Measurements from ENCODE around the gene BIK.
"Not testable (repeated sequence)": the region's sequence is repeated elsewhere in the genome, so short reads cannot be mapped to it uniquely, and the experiment has no call there.

The BIK gene

GRCh38 chr22:43104950-43105349 is 5.6 kb upstream of the BIK start:
- not testable (repeated sequence) for DNase-seq (ENCODE audit: low read depth)

GRCh38 chr22:43106302-43106701 is 4.2 kb upstream of the BIK start:
- DNase-seq (ENCODE audit: low read depth) = no peak

- DNase-seq (ENCODE audit: low read depth) = no peak
Observed at GRCh38 chr22:43109511-43109910, 1.0 kb upstream of the BIK start.

- DNase-seq (ENCODE audit: low read depth) = no peak
Observed at GRCh38 chr22:43109921-43110443, 568 bp upstream of the BIK start.

- peak; percentile 32 for DNase-seq (ENCODE audit: low read depth)
Observed at GRCh38 chr22:43110927-43111623, 525 bp downstream of the BIK start.

GRCh38 chr22:43113526-43114251 is 3.1 kb downstream of the BIK start:
- no peak for DNase-seq (ENCODE audit: low read depth)

GRCh38 chr22:43114958-43115357 is 4.4 kb downstream of the BIK start:
- no peak for DNase-seq (ENCODE audit: low read depth)

GRCh38 chr22:43116932-43117331 is 6.4 kb downstream of the BIK start:
- no peak for DNase-seq (ENCODE audit: low read depth)

GRCh38 chr22:43118024-43118849 is 7.7 kb downstream of the BIK start:
- no peak for DNase-seq (ENCODE audit: low read depth)

GRCh38 chr22:43118953-43119458 is 8.5 kb downstream of the BIK start:
- no peak for DNase-seq (ENCODE audit: low read depth)

GRCh38 chr22:43126501-43127165 is 16.1 kb downstream of the BIK start:
- no peak for DNase-seq (ENCODE audit: low read depth)

GRCh38 chr22:43127166-43127908 is 16.8 kb downstream of the BIK start:
- no peak for DNase-seq (ENCODE audit: low read depth)

- DNase-seq (ENCODE audit: low read depth) = no peak
Observed at GRCh38 chr22:43128116-43128515, 17.6 kb downstream of the BIK start.

- no peak for DNase-seq (ENCODE audit: low read depth)
Observed at GRCh38 chr22:43128928-43129424, 18.4 kb downstream of the BIK start.

GRCh38 chr22:43129426-43130425 is 19.2 kb downstream of the BIK start:
- DNase-seq (ENCODE audit: low read depth) = no peak

- DNase-seq (ENCODE audit: low read depth) = no peak
Observed at GRCh38 chr22:43131773-43132501, 21.4 kb downstream of the BIK start.

GRCh38 chr22:43133401-43133800 is 22.9 kb downstream of the BIK start:
- no peak for DNase-seq (ENCODE audit: low read depth)

- no peak for DNase-seq (ENCODE audit: low read depth)
Observed at GRCh38 chr22:43134553-43134952, 24.0 kb downstream of the BIK start.

- DNase-seq (ENCODE audit: low read depth) = no peak
Observed at GRCh38 chr22:43135565-43135964, 25.0 kb downstream of the BIK start.
